GM18499 (cell line): Measurements from ENCODE around the gene CDC25A.

Experiments used
- ATAC-seq: cut with Tn5 transposase; IDR thresholded peaks from one replicate; pipeline ENCODE4 v1.9.1; 2021; ENCODE audit warnings: moderate number of reproducible peaks; ENCODE audit not compliant: insufficient read depth, unreplicated experiment

Gene CDC25A

DNA sequence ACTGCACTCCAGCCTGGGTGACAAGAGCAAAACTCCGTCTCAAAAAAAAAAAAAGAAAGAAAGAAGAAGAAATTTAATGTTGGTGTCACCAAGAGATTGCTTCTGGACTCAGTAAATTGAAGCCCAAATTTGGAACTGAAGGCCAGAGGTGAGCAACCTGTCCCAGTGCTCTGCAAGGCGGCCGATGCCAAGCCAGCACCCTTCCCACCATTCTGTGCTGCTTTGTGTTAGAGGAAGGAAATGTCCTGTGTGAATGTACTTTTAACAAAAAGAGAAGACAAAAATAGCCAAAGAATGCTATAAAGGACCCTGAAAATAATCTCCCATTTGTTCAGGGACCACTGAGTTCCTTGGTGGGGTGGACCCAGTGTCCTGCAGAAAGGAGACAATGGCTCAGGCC is 44.6 kb downstream of the CDC25A start:
- no peak for ATAC-seq

DNA sequence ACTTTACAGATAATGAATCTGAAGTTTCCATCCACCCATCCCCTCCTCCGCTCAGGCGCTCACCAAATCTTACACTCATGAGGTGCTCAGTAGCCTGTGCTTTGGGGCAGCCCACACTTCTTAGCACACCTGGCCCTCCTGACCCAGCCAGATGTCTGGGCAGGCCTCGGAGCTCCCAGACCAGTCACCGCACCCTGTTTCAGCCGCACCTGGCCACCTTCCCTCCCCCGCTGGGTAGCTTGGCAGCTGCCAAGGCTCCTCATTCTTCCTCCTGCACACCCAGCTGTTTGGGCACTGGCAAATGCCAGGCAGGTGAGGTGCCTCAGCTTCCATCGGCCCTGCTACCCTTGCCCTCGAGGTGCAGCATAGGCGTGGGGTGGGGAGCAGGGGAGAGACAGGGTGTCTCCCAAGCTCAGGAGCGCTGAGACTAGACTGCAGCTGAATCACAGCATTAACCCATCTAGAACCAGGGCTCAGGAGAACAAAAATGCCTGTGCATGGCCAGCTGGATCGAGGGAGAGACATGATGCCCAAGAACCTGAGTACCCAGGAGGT is 45.8 kb downstream of the CDC25A start:
- ATAC-seq: no peak

DNA sequence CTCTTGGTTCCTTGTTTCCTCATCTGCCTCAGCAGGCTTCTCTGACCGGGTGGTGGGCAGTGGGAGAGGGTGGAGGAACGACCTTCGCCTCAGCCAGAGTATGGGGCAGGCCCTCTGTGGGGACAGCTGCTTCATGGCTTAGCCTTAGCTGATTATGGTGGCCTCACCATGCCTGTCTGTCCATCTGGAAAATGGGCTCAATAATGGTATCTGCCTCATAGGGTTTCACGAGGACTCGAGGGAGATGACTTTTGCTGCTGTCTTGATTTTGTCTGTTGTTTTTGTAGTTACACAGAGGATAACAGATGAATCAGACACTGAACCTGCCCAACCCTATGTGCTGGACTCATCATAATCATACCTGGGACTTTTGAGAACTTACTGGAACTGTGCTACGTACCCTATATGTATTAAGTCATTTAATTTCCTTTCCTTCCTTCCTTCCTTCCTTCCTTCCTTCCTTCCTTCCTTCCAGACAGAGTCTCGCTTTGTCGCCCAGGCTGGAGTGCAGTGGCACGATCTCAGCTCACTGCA is 46.5 kb downstream of the CDC25A start:
- no peak for ATAC-seq

DNA sequence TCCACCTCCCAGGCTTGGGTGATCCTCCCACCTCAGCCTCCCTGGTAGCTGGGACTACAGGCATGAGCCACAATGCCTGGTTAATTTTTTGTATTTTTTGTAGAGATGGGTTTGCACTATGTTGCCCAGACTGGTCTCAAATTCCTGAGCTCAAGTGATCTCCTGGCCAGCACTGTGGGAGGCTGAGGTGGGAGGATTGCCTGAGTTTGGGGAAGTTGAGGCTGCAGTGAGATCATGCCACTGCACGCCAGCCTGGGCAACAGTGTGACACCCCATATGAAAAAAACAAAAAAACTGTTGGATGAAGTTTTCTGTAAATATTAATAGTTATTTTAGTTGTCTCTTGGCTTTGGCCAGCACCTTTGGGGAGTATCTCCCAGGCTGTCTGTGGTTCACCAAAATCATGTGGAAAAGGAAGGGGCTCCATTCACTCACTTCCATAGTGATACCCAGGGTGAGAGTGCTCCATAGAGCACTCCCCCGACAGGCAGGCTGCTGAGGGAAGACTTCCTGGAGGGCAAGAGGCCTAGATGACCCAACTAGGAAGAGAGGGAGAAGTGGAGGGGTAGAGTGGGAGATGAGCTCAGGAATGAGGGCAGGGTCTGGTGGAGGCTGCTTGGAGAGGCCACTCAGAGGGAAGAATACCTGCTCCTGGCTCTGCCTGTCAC is 47.1 kb downstream of the CDC25A start:
- ATAC-seq: no peak

DNA sequence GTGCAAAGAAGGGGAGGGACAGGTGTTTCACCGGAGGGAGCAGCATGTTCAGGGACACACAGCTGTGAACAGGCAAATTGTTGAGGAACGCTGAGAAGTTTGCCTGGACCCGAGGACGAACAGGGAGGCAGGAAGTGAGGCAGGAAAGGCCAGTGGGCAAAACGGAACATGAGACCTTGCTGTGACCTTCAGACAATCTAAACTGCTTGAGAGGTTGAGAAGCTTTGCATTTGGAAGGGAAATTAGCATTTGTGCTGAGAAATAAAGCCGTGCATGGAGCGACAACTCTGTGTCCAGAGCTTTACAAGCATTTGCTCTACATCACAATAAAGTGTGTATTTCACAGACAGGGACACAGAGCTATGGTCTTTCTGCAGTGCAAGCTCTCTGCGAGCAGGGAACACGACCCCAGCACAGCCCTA is 47.9 kb downstream of the CDC25A start:
- ATAC-seq: no peak

DNA sequence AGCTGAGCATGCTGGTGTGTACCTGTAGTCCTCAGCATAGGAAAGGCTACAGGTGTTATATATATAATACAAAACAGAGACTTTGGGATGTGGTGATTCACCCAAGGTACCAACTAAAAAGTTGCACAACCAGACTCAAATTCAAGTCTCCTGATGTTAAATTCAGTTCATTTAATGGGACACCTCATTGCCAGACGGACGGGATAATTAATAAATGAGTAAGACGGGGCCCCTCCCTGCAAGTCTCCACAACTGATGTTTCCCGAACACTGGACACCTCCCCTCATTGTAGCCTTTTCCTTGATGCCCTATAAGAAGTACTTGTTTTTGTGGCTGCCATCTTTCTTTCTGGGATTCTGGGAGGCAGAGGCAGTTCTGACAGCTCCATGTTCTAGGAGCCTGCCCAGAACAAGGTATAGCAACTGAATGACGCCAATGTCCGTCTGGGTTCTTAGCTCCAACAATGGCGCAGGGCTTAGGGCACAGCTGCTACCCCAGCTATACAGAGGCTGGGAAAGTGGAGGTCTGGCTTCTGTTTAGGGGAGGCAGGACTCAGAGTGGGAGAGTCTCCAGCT is 50.7 kb downstream of the CDC25A start:
- no peak for ATAC-seq

DNA sequence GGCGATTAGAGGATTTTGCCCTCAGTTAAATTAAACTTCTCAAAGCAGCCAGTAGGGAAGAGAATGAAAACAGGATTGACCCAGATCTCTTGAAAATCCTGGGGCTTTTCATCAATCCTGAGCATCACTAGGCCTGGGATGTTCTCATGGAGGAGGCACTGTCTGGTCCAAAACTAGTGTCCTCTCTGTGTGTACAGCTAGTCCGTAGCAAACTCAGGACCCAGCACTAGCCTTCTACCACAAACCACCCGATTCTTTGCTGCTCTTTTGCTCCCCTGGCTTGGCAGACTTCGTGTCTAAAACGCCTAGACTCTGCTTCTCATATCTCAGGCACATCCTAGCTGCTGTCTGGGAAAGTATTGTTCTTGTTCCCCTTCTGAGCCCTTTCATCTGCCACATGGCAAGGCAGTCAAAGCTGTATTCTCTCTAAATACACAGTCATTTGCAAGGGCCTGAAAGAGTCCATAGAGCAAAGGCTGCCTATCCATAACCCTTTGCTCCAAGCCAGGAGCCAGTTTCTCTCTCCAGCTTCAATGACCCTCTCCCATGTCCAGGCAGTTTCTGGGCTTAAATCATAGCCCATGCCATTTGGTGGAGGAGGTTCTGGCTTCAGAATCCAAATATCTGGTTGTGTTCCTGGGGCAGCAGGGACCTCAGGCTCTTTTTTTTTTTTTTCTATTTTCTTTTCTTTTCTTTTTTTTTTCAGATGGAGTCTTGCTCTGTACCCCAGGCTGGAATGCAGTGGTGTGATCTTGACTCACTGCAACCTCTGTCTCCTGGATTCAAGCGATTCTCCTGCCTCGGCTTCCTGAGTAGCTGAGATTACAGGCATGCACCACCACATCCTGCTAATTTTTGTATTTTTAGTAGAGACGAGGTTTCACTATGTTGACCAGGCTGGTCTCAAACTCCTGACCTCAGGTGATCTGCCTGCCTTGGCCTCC is 52.4 kb downstream of the CDC25A start:
- ATAC-seq: no peak

DNA sequence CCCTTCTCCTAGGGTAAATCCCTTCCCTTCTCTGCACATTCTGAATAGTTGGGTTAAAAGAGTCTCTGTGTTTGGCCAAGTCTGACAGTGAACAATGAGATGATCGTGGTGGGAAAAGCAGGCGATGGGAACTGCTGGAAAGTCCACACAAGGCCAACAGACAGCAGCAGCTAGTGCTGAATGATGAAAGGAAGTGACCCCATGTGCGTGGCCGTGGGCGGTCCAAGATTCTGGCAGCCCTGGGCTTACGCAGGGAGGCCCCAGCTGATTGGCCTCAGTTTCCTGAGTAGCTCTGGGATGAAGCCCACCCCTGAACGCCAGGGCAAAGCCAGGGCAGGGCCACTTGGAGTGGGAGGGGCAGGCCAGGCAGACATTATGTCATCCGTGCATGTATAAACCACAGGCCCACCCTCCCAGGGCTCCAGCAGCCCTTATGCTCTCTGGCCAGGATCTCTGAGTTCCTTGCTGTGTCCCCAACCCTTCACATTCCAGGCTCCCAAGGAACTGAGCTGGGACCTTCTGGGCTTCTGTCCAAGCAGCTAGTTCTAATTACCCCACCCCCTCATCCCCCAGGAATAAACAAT is 57.8 kb downstream of the CDC25A start:
- ATAC-seq: no peak

DNA sequence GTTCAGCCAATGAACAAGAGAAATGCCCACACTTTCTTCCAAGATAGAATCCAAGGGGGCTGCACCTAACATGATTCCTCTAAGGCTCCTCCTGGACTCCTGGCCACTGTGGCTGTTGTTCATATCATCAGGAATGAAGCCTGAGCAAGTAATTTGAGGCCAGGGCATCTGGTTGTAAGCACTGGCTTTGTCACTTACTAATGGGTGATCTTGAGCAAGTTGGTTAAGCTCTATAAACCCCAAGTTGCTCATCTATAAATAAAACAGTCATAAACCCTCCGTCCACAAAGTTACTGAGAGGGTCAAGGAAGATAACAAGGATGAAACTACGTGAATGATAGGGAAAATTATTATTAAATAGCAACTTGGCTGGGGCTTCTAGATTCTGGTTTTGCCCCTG is 58.3 kb downstream of the CDC25A start:
- no peak for ATAC-seq

DNA sequence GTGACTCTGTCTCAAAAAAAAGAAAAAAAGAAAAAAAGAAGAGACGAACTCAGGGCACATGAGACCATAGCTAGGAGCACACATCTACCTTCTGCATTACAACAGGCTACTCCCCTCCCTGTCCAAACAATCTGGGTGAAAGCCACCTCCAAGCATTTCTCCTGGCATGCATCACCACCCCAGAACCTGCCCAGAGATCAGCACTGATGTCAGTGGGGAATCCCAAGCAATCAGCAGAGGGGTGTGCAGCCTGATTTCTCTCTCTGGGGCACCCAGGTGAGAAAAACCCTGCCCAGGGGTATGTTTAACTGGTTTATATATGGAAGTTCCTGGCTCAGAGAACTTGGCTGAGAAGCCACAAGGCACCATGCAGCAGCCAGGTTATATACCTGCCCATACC is 59.4 kb downstream of the CDC25A start:
- ATAC-seq: no peak

DNA sequence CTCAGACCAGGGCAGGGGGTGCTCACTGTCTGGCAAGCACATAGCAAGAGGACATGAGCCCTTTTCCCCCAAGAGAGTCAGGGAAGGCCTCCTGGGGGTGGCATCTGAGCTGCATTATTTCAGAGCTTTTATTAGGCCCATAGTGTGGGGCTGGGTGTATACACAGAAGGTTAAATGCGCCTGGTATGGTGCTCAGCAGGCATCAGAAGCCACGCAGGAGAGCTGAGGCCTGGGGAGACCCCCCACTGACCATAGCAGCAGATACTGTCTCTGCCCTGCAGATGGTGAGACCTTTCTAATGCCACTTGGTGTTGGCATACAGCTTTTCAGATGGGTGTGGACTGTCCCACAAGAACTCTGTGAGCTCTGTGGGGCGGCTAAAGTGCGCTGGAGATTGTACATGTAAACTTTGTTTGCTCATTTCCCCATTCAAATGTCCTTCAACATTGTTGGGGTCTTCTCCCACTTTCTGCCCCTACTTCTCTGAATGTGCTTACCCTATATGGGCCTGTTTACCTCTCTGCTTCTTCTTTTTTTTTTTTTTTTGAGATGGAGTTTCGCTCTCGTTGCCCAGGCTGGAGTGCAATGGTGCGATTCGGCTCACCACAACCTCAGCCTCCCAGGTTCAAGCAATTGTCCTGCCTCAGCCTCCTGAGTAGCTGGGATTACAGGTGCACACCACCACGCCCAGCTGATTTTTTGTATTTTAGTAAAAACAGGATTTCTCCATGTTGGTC is 62.2 kb downstream of the CDC25A start:
- ATAC-seq: no peak

DNA sequence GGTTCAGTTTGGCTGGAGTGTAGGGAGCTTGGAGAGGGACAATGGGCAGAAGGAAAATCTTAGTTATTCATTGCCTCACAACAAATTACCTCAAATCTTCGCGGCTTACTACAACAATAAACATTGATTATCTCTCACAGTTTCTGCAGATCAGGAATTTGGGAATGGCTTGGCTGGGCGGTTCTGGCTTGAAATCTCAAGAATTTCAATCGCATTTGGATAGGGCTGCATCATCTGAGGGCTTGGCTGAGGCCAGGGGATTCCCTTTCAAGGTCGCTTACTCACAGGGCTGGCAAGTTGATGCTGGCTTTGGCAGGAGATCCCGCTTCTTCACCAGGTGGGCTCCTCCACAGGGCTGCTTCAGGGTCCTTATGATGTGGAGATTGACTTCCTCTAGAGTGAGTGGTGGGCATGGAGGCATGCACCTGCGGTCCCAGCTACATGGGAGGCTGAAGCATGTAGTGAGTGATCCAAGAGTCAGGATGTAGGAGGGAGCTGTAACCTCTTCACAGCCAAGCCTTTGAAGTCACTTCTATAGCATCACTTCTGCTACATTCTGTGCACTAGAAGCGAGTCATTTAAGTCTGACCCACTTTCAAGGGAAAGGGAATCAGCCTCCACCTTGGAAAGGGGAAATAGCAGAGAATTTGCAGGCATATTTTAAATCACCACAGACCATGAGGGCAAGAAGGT is 63.1 kb downstream of the CDC25A start:
- ATAC-seq: no peak

DNA sequence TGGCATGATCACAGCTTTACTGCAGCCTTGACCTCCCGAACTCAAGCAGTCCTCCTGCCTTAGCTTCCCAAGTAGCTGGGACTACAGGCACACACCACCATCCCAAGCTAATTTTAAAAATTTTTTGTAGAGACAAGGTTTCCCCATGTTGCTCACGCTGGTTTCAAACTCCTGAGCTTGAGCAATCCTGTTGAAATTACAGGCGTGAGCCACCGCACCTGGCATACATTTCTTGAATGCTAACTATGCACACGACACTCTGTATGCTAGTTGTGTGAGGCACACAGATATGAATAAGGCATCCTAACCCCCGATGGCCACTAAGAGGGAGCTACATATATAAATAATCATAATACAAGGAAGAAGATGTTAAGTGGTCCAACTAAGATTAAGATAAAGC is 64.9 kb downstream of the CDC25A start:
- no peak for ATAC-seq

DNA sequence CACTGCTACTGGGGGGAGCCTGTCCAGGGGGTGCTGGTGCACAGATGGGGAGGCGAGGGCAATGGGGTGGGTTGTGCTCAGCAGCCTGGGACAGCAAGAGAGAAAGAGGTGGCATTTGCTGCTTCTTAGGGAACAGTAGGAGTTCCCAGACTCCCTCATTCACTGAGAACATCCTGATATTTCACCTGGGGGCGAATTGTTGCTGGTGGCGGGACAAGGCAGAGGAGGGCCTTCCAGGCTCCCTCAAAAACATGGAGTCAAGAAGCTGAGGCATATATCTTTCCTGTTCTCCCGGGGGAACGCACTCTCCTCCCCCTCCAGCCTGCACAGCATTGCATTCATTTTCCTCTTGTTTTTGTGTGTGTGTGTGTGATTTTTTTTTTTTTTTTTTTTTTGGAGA is 65.7 kb downstream of the CDC25A start:
- ATAC-seq: no peak

DNA sequence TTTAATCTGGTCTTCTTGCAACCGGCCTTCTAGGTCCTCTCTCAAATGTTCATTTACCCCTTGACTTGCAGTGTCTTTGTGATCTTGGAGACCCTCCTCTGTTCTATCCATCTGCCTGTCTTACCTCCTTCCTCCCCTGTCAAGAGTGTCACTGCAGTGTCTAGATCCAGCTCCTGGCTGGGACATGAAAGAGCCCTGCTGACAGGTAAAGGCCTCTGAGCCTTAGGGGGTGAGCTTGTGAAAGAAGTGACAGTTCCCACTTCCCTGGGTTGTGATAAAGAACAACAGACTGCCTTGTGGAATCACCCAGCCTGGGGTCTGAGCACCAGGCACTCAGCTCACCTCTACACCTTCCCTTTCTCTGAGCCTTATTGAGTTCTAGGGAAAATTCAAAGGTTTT is 68.0 kb downstream of the CDC25A start:
- ATAC-seq: no peak

DNA sequence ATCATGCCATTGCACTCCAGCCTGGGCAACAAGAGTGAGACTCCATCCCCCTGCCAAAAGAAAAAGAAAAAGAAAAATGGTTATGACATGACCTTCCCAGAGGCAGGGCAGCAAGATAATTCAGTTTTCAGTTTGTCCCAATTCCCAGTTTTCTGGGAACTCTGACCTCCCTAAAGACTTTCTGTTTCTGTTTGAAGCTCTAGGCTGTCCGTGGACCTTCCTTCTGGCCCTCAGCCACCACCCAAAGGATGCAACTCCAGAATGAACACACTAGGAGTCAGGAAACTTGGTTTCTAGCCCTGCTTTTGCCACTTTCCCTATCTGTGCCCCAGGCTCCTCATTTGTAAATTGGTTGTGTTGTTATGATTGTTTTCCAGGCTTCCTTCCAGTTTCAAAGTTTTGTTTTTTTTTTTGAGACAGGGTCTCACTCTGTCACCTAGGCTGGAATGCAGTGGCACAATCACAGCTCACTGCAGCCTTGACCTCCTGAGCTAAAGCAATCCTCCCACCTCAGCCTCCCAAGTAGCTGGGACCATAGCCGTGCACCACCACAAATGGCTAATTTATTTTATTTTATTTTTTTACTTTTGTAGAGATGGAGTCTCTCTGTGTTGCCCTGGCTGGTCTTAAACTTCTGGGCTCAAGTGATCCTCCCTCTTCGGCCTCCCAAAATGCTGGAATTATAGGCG is 68.6 kb downstream of the CDC25A start:
- no peak for ATAC-seq

DNA sequence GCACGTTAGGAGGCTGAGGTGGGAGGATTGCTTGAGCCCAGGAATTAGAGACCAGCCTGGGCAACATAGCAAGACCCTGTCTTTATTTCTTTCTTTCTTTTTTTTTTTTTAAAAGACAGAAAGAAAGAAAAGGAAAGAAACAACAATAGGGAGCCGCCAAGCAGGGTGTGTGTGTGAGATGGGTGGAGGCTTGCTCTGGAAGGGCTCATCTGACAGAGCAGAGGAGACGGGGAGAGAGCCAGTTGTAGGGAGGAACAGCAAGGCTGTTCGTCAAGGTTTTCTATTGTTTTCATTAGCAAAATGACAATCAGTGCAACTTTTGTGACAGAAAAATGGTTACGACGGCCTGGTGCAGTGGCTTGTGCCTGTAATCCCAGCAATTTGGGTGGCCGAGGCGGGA is 69.3 kb downstream of the CDC25A start:
- ATAC-seq: no peak

DNA sequence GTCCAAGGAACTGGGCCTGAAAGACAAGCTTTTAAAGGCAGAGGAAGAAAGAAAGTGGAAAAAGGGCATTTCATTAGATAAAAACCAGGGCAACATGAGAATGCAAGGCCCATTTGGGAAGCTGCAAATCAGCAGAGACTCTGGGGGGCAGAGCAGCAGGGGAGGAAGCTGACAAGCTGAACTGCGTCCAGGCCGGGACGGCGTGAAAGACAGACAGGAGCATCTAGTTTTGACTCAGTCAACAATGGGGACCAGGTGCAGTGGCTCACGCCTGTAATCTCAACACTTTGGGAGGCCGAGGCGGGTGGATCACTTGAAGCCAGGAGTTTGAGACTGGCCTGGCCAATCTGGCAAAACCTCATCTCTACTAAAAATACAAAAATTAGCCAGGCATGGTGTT is 69.9 kb downstream of the CDC25A start:
- no peak for ATAC-seq

DNA sequence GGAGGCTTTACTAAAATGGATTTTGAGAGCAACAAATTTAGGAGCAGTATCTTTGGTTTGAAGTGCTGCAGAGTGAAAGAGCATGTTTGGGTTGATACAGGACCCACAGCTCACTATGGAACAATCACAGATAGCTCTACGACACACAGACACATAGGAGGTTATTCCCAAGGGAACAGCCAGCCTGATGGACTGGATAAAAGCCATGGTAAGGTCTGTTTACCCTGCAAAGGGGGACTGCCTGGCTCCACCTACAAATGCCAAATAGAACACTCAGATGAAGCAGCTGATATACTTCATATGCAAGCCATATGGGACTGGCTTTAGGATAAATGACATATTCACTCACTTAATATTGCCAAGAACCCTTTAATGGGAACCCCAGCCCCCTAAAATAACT is 75.4 kb downstream of the CDC25A start:
- ATAC-seq: no peak
